Naive thymus-derived CD4-positive, alpha-beta T cell (primary cell): ENCODE results near the gene MCTP2. TPM values are rescaled to one million over a fixed set of nuclear protein-coding genes. Genes with fewer than 3 reads are reported as not detected.

ENCODE experiments used
- ATAC-seq: fragments of 150-1000 bp; cut with Tn5 transposase; 2 replicates; pipeline ENCODE4 v1.10.0; 2021; ENCODE audit warnings: mild to moderate bottlenecking, moderate library complexity
- CTCF ChIA-PET: fragments of 350-600 bp; sonication (Branson Sonifier 250); formaldehyde crosslinking; loops from one replicate; lab custom pipeline; 2021; ENCODE audit warnings: antibody characterized with exemption; lab: Charles Lee
- POLR2A ChIA-PET: fragments of 350-600 bp; sonication (Branson Sonifier 250); formaldehyde crosslinking; loops from one replicate; lab custom pipeline; 2021; ENCODE audit warnings: antibody characterized with exemption, inconsistent platforms; lab: Charles Lee
- DNase-seq, 9 donors: peaks; one replicate each; pipeline versions ENCODE4 v3.0.0 to v3.0.0-alpha.2; 2020 to 2022; ENCODE audit warnings: mixed read lengths in 1 of 9
- H3K27ac ChIP-seq: one replicate; pipeline ENCODE4 v1.7.0; 2013; ENCODE audit warnings: mild to moderate bottlenecking, low read depth, low read length, moderate library complexity
- H3K27me3 ChIP-seq, 2 donors: one replicate each; pipeline ENCODE4 v1.7.0; 2013; ENCODE audit warnings: low read length in 2 of 2, mild to moderate bottlenecking in 2 of 2, moderate library complexity in 2 of 2; ENCODE audit not compliant: control insufficient read depth in 2 of 2, insufficient read depth in 2 of 2
- H3K36me3 ChIP-seq, 3 experiments: 1 replicate in 2 of 3; 2 replicates in 1 of 3; pipeline ENCODE4 v1.7.0; 2013; ENCODE audit warnings: low read length in 3 of 3, mild to moderate bottlenecking in 3 of 3, moderate library complexity in 1 of 3; ENCODE audit not compliant: insufficient read depth in 3 of 3, control insufficient read depth in 2 of 3
- H3K4me1 ChIP-seq, 2 donors: one replicate each; pipeline ENCODE4 v1.7.0; 2013; ENCODE audit warnings: low read length in 2 of 2, mild to moderate bottlenecking in 2 of 2, moderate library complexity in 1 of 2; ENCODE audit not compliant: control insufficient read depth in 2 of 2, insufficient read depth in 2 of 2
- H3K4me3 ChIP-seq: 2 replicates; pipeline ENCODE4 v1.7.0; 2013; ENCODE audit warnings: mild to moderate bottlenecking, low read length
- H3K9me3 ChIP-seq, 3 experiments: 1 replicate in 2 of 3; 2 replicates in 1 of 3; pipeline ENCODE4 v1.7.0; 2013; ENCODE audit warnings: low read length in 3 of 3; ENCODE audit not compliant: control insufficient read depth in 2 of 3
- H3K27ac Mint-ChIP-seq, 9 donors: one replicate each; pipeline ENCODE4 v1.8.0; 2020 to 2022; ENCODE audit warnings: mixed read lengths in 9 of 9, mild to moderate bottlenecking in 8 of 9, moderate library complexity in 5 of 9, inconsistent platforms in 2 of 9
- H3K27me3 Mint-ChIP-seq, 5 donors: one replicate each; pipeline ENCODE4 v1.8.0; 2021 to 2022; ENCODE audit warnings: mixed read lengths in 5 of 5, mild to moderate bottlenecking in 1 of 5
- H3K36me3 Mint-ChIP-seq, 5 donors: one replicate each; pipeline ENCODE4 v1.8.0; 2020 to 2022; ENCODE audit warnings: mixed read lengths in 5 of 5, mild to moderate bottlenecking in 3 of 5, inconsistent platforms in 1 of 5
- H3K4me1 Mint-ChIP-seq, 7 donors: one replicate each; pipeline ENCODE4 v1.8.0; 2020 to 2022; ENCODE audit warnings: mixed read lengths in 7 of 7, mild to moderate bottlenecking in 3 of 7, inconsistent platforms in 1 of 7
- H3K4me3 Mint-ChIP-seq, 10 donors: one replicate each; pipeline ENCODE4 v1.8.0; 2020 to 2022; ENCODE audit warnings: mild to moderate bottlenecking in 10 of 10, mixed read lengths in 10 of 10, moderate library complexity in 6 of 10, inconsistent platforms in 2 of 10
- H3K9me3 Mint-ChIP-seq, 11 donors: one replicate each; pipeline ENCODE4 v1.8.0; 2020 to 2022; ENCODE audit warnings: mixed read lengths in 11 of 11, mild to moderate bottlenecking in 4 of 11, inconsistent platforms in 1 of 11, moderate library complexity in 1 of 11
- intact Hi-C, 2 donors: fragments of 100-400 bp; cut with micrococcal nuclease; formaldehyde crosslinking; loops; one replicate each; pipeline ENCODE4 v1.15.1; 2023
- polyA plus RNA-seq, 2 donors: library from polyadenylated mRNA; unstranded; fragments of 300-500 nt; fragmentation: Illumina TruSeq; gene quantifications; one replicate each; pipeline ENCODE4 v1.2.3, GENCODE V29; 2021
- total RNA-seq, 6 experiments: library from RNA in 5 of 6; stranded (reverse) in 5 of 6; gene quantifications; 1 replicate in 5 of 6; 2 replicates in 1 of 6; pipeline ENCODE4 v1.2.3 and lab custom pipeline; 2021 to 2026

The MCTP2 gene
- total and polyA plus RNA-seq, 7 experiments from 2014 or later: 1.9 to 44.5 (median 17.0) TPM

GRCh38 chr15:94400526-94401298 is 169.4 kb downstream of the MCTP2 start:
- no peaks in the 10 kb centered on the region for H3K9me3 Mint-ChIP-seq
- peaks cover 0 to 7% (median 0%) of the 10 kb centered on the region in 3 experiments for H3K36me3 ChIP-seq
- H3K27me3 ChIP-seq: no peaks in the 10 kb centered on the region
- intact Hi-C loops: no loop called here
- no peak for DNase-seq
- H3K27ac ChIP-seq: no peak overlapping the region
- no peaks in the 10 kb centered on the region for H3K9me3 ChIP-seq
- no peaks in the 10 kb centered on the region for H3K4me1 ChIP-seq
- CTCF ChIA-PET: no interaction called here
- H3K4me3 Mint-ChIP-seq: no peak overlapping the region
- peaks cover 0 to 2% (median 0%) of the 10 kb centered on the region in 7 donors for H3K4me1 Mint-ChIP-seq
- no peak overlapping the region for H3K4me3 ChIP-seq
- POLR2A ChIA-PET: no interaction called here
- H3K27me3 Mint-ChIP-seq: no peaks in the 10 kb centered on the region
- peaks cover 5 to 59% (median 32%) of the 10 kb centered on the region in 5 donors for H3K36me3 Mint-ChIP-seq
- no peak for ATAC-seq
- H3K27ac Mint-ChIP-seq: no peak overlapping the region

DNA sequence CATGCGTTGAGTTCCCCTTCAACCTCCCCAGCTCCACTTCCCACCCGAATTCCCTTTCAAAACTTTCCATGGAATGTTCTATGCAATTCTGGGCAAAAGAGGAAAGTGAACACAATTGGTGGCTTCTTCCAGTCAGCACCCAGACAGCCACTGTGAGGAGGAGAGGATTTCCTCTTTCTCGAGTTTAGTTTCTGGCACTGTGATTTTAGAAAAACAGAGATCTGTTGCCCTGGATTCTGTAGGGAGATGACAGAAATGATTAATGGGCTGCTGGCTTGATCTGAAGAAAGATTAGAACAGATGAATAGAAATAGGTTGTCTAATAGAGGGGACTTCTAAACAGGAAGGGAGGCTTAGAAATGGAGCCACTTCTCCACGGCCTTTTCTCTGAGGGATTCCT is 172.0 kb downstream of the MCTP2 start:
- H3K36me3 Mint-ChIP-seq: peaks cover 5 to 61% (median 32%) of the 10 kb centered on the region in 5 donors
- DNase-seq: no peak
- Histone ChIP-seq H3K4me3 (no peak overlapping the region), H3K27me3 (no peaks in the 10 kb centered on the region), H3K4me1 (no peaks in the 10 kb centered on the region), H3K27ac (no peak overlapping the region), H3K36me3 (peaks cover 0 to 7% (median 0%) of the 10 kb centered on the region in 3 experiments), H3K9me3 (no peaks in the 10 kb centered on the region)
- no peak overlapping the region for H3K4me3 Mint-ChIP-seq
- peaks cover 0 to 2% (median 0%) of the 10 kb centered on the region in 7 donors for H3K4me1 Mint-ChIP-seq
- CTCF ChIA-PET: no interaction called here
- no peak overlapping the region for H3K27ac Mint-ChIP-seq
- intact Hi-C loops: no loop called here
- no peaks in the 10 kb centered on the region for H3K27me3 Mint-ChIP-seq
- POLR2A ChIA-PET: interaction anchor here (0.8 kb wide), 1 partner anchor 9 kb away, joined by 3 read pairs; no protein-coding TSS in a partner anchor
- ATAC-seq: no peak
- no peaks in the 10 kb centered on the region for H3K9me3 Mint-ChIP-seq

DNA sequence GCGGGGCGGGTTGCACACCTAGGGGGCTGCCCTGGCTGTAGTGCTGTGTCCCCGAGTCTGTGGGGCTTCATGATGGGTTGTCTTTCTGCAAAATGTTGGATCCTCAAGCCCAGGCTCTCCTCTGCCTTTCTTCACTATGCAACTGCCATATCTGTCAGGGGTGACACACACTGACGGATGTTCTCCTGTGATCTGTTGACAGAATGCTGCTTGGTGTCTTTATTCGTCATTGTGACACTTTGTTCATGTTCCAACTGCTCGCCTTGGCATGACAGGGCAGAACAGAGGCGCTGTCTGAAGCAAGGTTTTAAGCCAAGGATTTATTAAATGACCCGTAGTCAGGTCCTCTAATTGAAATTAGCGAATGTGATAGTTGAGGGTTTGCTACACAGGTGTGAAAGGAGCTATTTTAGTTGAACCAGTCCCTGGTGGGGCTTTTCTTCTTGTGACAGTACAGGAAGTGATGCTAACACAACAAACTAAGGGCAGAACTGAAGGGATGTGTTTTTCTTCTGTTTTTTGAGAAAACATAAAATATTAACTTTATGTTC is 173.4 kb downstream of the MCTP2 start:
- H3K27me3 ChIP-seq: no peaks in the 10 kb centered on the region
- DNase-seq (no peak), ATAC-seq (no peak)
- Mint-ChIP-seq H3K4me1 (peaks cover 0 to 3% (median 0%) of the 10 kb centered on the region in 7 donors), H3K4me3 (no peak overlapping the region), H3K36me3 (peaks cover 5 to 64% (median 36%) of the 10 kb centered on the region in 5 donors), H3K27me3 (no peaks in the 10 kb centered on the region), H3K27ac (no peak overlapping the region), H3K9me3 (no peaks in the 10 kb centered on the region)
- H3K9me3 ChIP-seq: no peaks in the 10 kb centered on the region
- CTCF ChIA-PET: no interaction called here
- no peak overlapping the region for H3K4me3 ChIP-seq
- intact Hi-C loops: no loop called here
- peaks cover 0 to 7% (median 0%) of the 10 kb centered on the region in 3 experiments for H3K36me3 ChIP-seq
- no peak overlapping the region for H3K27ac ChIP-seq
- H3K4me1 ChIP-seq: no peaks in the 10 kb centered on the region
- POLR2A ChIA-PET: no interaction called here

DNA sequence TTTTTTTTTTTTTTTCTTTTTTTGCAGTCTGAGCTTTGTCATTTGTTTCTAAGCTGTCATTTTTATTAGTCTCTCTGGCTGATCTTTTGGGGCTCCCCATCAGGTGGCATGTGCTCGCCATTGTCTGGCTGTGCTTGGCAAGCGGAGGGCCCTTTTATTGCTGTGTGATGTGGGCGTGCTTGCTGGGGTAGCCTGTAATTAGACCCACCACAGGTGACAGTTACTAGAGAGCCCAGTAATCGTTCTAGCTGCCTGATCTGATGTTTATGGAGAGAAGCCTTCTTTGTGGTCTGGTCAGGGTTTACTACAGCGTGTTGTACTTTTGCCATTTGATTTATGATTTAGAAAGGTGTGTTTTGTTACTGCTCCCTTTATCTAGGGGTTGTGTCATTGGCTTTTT is 179.9 kb downstream of the MCTP2 start:
- Mint-ChIP-seq H3K4me3 (no peak overlapping the region), H3K36me3 (peaks cover 0 to 47% (median 5%) of the 10 kb centered on the region in 5 donors), H3K27me3 (no peaks in the 10 kb centered on the region), H3K9me3 (no peaks in the 10 kb centered on the region), H3K27ac (no peak overlapping the region), H3K4me1 (peaks cover 0 to 4% (median 0%) of the 10 kb centered on the region in 7 donors)
- ChIA-PET POLR2A (no interaction called here), CTCF (no interaction called here)
- no peak overlapping the region for H3K4me3 ChIP-seq
- no peak for ATAC-seq
- no peaks in the 10 kb centered on the region for H3K9me3 ChIP-seq
- H3K27ac ChIP-seq: no peak overlapping the region
- no peaks in the 10 kb centered on the region for H3K27me3 ChIP-seq
- H3K36me3 ChIP-seq: no peaks in the 10 kb centered on the region
- no peaks in the 10 kb centered on the region for H3K4me1 ChIP-seq
- intact Hi-C loops: loop anchor here in 1 of 2 donors (5.0 kb wide), 1 partner anchor 249 kb away; no protein-coding TSS in a partner anchor
- DNase-seq: no peak

GRCh38 chr15:94411846-94412245 is 180.5 kb downstream of the MCTP2 start:
- no peaks in the 10 kb centered on the region for H3K9me3 Mint-ChIP-seq
- no peaks in the 10 kb centered on the region for H3K27me3 Mint-ChIP-seq
- DNase-seq: no peak
- intact Hi-C loops: loop anchor here in 1 of 2 donors (5.0 kb wide), 1 partner anchor 250 kb away; no protein-coding TSS in a partner anchor
- Histone ChIP-seq H3K36me3 (no peaks in the 10 kb centered on the region), H3K9me3 (no peaks in the 10 kb centered on the region), H3K4me1 (no peaks in the 10 kb centered on the region), H3K27ac (no peak overlapping the region), H3K4me3 (no peak overlapping the region), H3K27me3 (no peaks in the 10 kb centered on the region)
- ChIA-PET POLR2A (interaction anchor here (0.5 kb wide), 1 partner anchor 9 kb away, joined by 3 read pairs; no protein-coding TSS in a partner anchor), CTCF (no interaction called here)
- H3K27ac Mint-ChIP-seq: no peak overlapping the region
- peaks cover 0 to 50% (median 5%) of the 10 kb centered on the region in 5 donors for H3K36me3 Mint-ChIP-seq
- no peak for ATAC-seq
- H3K4me3 Mint-ChIP-seq: no peak overlapping the region
- peaks cover 0 to 4% (median 0%) of the 10 kb centered on the region in 7 donors for H3K4me1 Mint-ChIP-seq

- no peak overlapping the region for H3K4me3 Mint-ChIP-seq
- Histone ChIP-seq H3K9me3 (no peaks in the 10 kb centered on the region), H3K27me3 (no peaks in the 10 kb centered on the region), H3K4me3 (no peak overlapping the region), H3K36me3 (no peaks in the 10 kb centered on the region), H3K27ac (no peak overlapping the region), H3K4me1 (no peaks in the 10 kb centered on the region)
- no peaks in the 10 kb centered on the region for H3K27me3 Mint-ChIP-seq
- ChIA-PET CTCF (no interaction called here), POLR2A (no interaction called here)
- no peak overlapping the region for H3K27ac Mint-ChIP-seq
- ATAC-seq (no peak), DNase-seq (no peak)
- peaks cover 0 to 4% (median 0%) of the 10 kb centered on the region in 7 donors for H3K4me1 Mint-ChIP-seq
- intact Hi-C loops: loop anchor here in 1 of 2 donors (5.0 kb wide), 1 partner anchor 251 kb away; no protein-coding TSS in a partner anchor
- H3K9me3 Mint-ChIP-seq: no peaks in the 10 kb centered on the region
- peaks cover 0 to 60% (median 10%) of the 10 kb centered on the region in 5 donors for H3K36me3 Mint-ChIP-seq
These were observed 181.8 kb downstream of the MCTP2 start for GRCh38 chr15:94412979-94413746.
